K562 (cell line): ENCODE measurements around the gene RFLNA. TPM values are rescaled to one million over a fixed set of nuclear protein-coding genes. Genes with fewer than 3 reads are reported as not detected.

Experiments
- ATAC-seq: fragments of 200-7000 bp; cut with Tn5 transposase; 3 replicates; pipeline ENCODE4 v1.9.1; 2020; ENCODE audit warnings: moderate library complexity
- BruUV-seq: library from RNA; stranded (reverse); fragments of 400-500 nt; replicated peaks from 2 replicates; lab custom pipeline; 2021; lab: Mats Ljungman, UMichigan
- CTCF ChIA-PET: fragments of 300-600 bp; formaldehyde crosslinking; extraction: SDS; loops from one replicate; lab custom pipeline; 2021; ENCODE audit warnings: low intra/inter-chr PET ratio; lab: Yijun Ruan, JAX
- POLR2A ChIA-PET: fragments of 300-600, 350-650 bp; sonication (Branson Sonifier 250); formaldehyde crosslinking; extraction: SDS; loops from one replicate; lab custom pipeline; 2021; ENCODE audit warnings: antibody characterized with exemption, inconsistent platforms; lab: Yijun Ruan, JAX
- DNase-seq, 4 experiments: peaks; one replicate each; pipeline versions ENCODE4 v3.0.0 to v3.0.0-alpha.2; 2011 to 2018; ENCODE audit warnings: low spot score in 3 of 4, mixed read lengths in 3 of 4; ENCODE audit errors: extremely low read depth in 1 of 4
- FAIRE-seq: peaks from 2 replicates; lab custom pipeline; 2011; peaks lifted over from hg19 to GRCh38; lab: Jason Lieb, UNC
- H2AFZ ChIP-seq: 2 replicates; pipeline ENCODE4 v1.6.0; 2011; ENCODE audit warnings: low read depth, low read length, control low read depth, inconsistent platforms
- H3K27ac ChIP-seq: fragments of 200-600 bp; 3 replicates; pipeline ENCODE4 v1.8.0; 2011; ENCODE audit warnings: low read depth, mild to moderate bottlenecking, control low read depth, inconsistent platforms, low read length, moderate library complexity, mixed read lengths; ENCODE audit errors: extremely low read depth
- H3K27me3 ChIP-seq, 2 experiments: fragments of 300-600 bp in 1 of 2; 2 replicates in 1 of 2; 3 replicates in 1 of 2; pipeline versions ENCODE4 v1.6.0 to v1.8.0; 2011; ENCODE audit warnings: inconsistent platforms in 2 of 2, low read length in 2 of 2, mild to moderate bottlenecking in 1 of 2, mixed read lengths in 1 of 2, moderate library complexity in 1 of 2; ENCODE audit not compliant: control insufficient read depth in 2 of 2, insufficient read depth in 2 of 2
- H3K36me3 ChIP-seq: fragments of 300-600 bp; 3 replicates; pipeline ENCODE4 v1.8.0; 2011; ENCODE audit warnings: mild to moderate bottlenecking, low read length, inconsistent platforms; ENCODE audit not compliant: control insufficient read depth, insufficient read depth
- H3K4me1 ChIP-seq, 2 experiments: fragments of 200-600 bp in 1 of 2; replicated peaks in 1 of 2; 2 replicates in 1 of 2; 3 replicates in 1 of 2; pipeline versions ENCODE4 v1.5.1 to v1.8.0; 2011; ENCODE audit warnings: inconsistent platforms in 2 of 2, low read length in 2 of 2, mild to moderate bottlenecking in 1 of 2, mixed read lengths in 1 of 2, moderate library complexity in 1 of 2; ENCODE audit not compliant: control insufficient read depth in 2 of 2, insufficient read depth in 2 of 2
- H3K4me2 ChIP-seq: 2 replicates; pipeline ENCODE4 v1.6.1; 2011; ENCODE audit warnings: low read length, control low read depth, inconsistent platforms, mixed read lengths; ENCODE audit not compliant: insufficient read depth
- H3K4me3 ChIP-seq: fragments of 200-600 bp; sonication (generic), shearing (Covaris generic); 2 replicates; pipeline ENCODE4 v1.5.1; 2016; ENCODE audit warnings: control low read depth, inconsistent platforms
- H3K79me2 ChIP-seq: fragments of 200-600 bp; 3 replicates; pipeline ENCODE4 v1.8.0; 2011; ENCODE audit warnings: low read length, inconsistent platforms; ENCODE audit not compliant: control insufficient read depth, insufficient read depth
- H3K9ac ChIP-seq, 2 experiments: 2 replicates each; pipeline versions ENCODE4 v1.6.0 to v1.6.1; 2011; ENCODE audit warnings: low read depth in 2 of 2, low read length in 2 of 2, control low read depth in 1 of 2, inconsistent platforms in 1 of 2, mild to moderate bottlenecking in 1 of 2, mixed read lengths in 1 of 2; ENCODE audit not compliant: insufficient read depth in 1 of 2
- H3K9me1 ChIP-seq: one replicate; pipeline ENCODE4 v1.6.0; 2011; ENCODE audit warnings: inconsistent platforms, mild to moderate bottlenecking, low read length, moderate library complexity; ENCODE audit not compliant: control insufficient read depth, insufficient read depth
- H3K9me3 ChIP-seq: replicated peaks from 2 replicates; pipeline ENCODE4 v1.5.1; 2011; ENCODE audit warnings: low read depth, low read length, inconsistent platforms; ENCODE audit not compliant: control insufficient read depth, insufficient read depth
- H4K20me1 ChIP-seq: replicated peaks from 2 replicates; pipeline ENCODE4 v1.6.1; 2011; ENCODE audit warnings: low read length, inconsistent platforms, mixed read lengths; ENCODE audit not compliant: control insufficient read depth, insufficient read depth
- ARHGAP35 ChIP-seq: fragments of 450-650 bp; IDR thresholded peaks from 2 replicates; pipeline ENCODE4 v1.6.1; 2018; ENCODE audit not compliant: partially characterized antibody
- ARID4B ChIP-seq: sonication (generic); formaldehyde crosslinking; IDR thresholded peaks from 2 replicates; pipeline ENCODE4 v1.8.0; 2022; ENCODE audit warnings: mild to moderate bottlenecking, missing genetic modification reagents
- C11orf30 ChIP-seq: fragments of 450-650 bp; IDR thresholded peaks from 2 replicates; pipeline ENCODE4 v1.6.1; 2016; ENCODE audit warnings: low read depth, mild to moderate bottlenecking
- DACH1 ChIP-seq: fragments of 450-650 bp; IDR thresholded peaks from 2 replicates; pipeline ENCODE4 v1.6.1; 2018; ENCODE audit not compliant: partially characterized antibody
- EP400 ChIP-seq: fragments of 450-650 bp; IDR thresholded peaks from 2 replicates; pipeline ENCODE4 v1.6.1; 2017; ENCODE audit warnings: antibody characterized with exemption, mild to moderate bottlenecking, moderate library complexity
- GATAD2A ChIP-seq: fragments of 450-650 bp; IDR thresholded peaks from 2 replicates; pipeline ENCODE4 v1.6.1; 2017
- NCOA2 ChIP-seq, 2 experiments: fragments of 450-650 bp; IDR thresholded peaks; 2 replicates each; pipeline ENCODE4 v1.6.1; 2018; ENCODE audit warnings: mild to moderate bottlenecking in 2 of 2, moderate library complexity in 1 of 2; ENCODE audit not compliant: partially characterized antibody in 2 of 2
- NFIC ChIP-seq: fragments of 450-650 bp; IDR thresholded peaks from 2 replicates; pipeline ENCODE4 v1.6.1; 2017; ENCODE audit warnings: mild to moderate bottlenecking, inconsistent platforms
- RFX1 ChIP-seq: fragments of 450-650 bp; IDR thresholded peaks from 2 replicates; pipeline ENCODE4 v1.6.1; 2016; ENCODE audit warnings: mild to moderate bottlenecking, moderate library complexity
- ZEB2 ChIP-seq: fragments of 450-650 bp; IDR thresholded peaks from 2 replicates; pipeline ENCODE4 v1.6.1; 2016
- ZNF518B ChIP-seq: fragments of 250-450 bp; sonication (Bioruptor Pico); IDR thresholded peaks from 2 replicates; pipeline ENCODE4 v1.5.0; 2021; ENCODE audit warnings: mild to moderate bottlenecking, moderate library complexity
- ZNF668 ChIP-seq: fragments of 250-450 bp; sonication (Bioruptor Pico); IDR thresholded peaks from 2 replicates; pipeline ENCODE4 v1.8.0; 2022; ENCODE audit warnings: mild to moderate bottlenecking, inconsistent platforms
- WGBS: fragments of 100-300 bp; shearing (Covaris generic); methylation state at CpG from one replicate; pipeline ENCODE4 v1.1.6; 2016; ENCODE audit warnings: low coverage, mixed read lengths; ENCODE audit not compliant: insufficient coverage; ENCODE audit errors: missing lambda C conversion rate; 5-methylcytosine and 5-hydroxymethylcytosine counted together
- in situ Hi-C: fragments of 300-500 bp; cut with MboI; formaldehyde crosslinking; loops from 4 replicates; pipeline ENCODE4 v1.15.0; 2018; ENCODE audit warnings: inconsistent platforms, mixed read lengths
- intact Hi-C: fragments of 100-400 bp; cut with micrococcal nuclease; formaldehyde crosslinking; loops from 2 replicates; pipeline ENCODE4 v1.14.2; 2022
- polyA plus RNA-seq, 8 experiments: library from polyadenylated mRNA; depleted of rRNA in 4 of 8; stranded (reverse) in 5 of 8; unstranded in 3 of 8; fragments of >200 nt; fragmentation: Nextera tagmentation in 2 of 8; fragmentation: Illumina TruSeq in 1 of 8; extraction: Ambion mirVana in 2 of 8; extraction: Trizol in 1 of 8; gene quantifications; 2 replicates each; pipeline versions ENCODE4 v1.2.1 to v1.2.3, GENCODE V29; 2011 to 2014; ENCODE audit warnings: inconsistent platforms in 1 of 8, missing spikeins in 1 of 8
- total RNA-seq, 7 experiments: library from RNA; depleted of rRNA in 6 of 7; stranded (reverse); fragments of >200 nt in 6 of 7; fragmentation: Illumina TruSeq in 2 of 7; extraction: Trizol in 2 of 7; gene quantifications; 2 replicates each; pipeline versions ENCODE4 v1.2.1 to v1.2.3, GENCODE V29; 2011 to 2021; ENCODE audit warnings: low replicate concordance in 1 of 7
- TF ChIP-seq, protein P1 (sequence below), 2 experiments: fragments of 450-650 bp in 1 of 2; sonication (generic) in 1 of 2; formaldehyde crosslinking in 1 of 2; IDR thresholded peaks in 1 of 2; conservative IDR thresholded peaks in 1 of 2; 2 replicates each; pipeline versions ENCODE4 v1.6.1 to v1.8.1; 2016 to 2023; ENCODE audit warnings: mild to moderate bottlenecking in 2 of 2, moderate library complexity in 2 of 2, inconsistent platforms in 1 of 2, missing genetic modification reagents in 1 of 2

Gene RFLNA
- total and polyA plus RNA-seq, 9 of the 15 experiments (the other 6 are each of a cell fraction or from before 2014, with no cell fraction given): not detected

DNA sequence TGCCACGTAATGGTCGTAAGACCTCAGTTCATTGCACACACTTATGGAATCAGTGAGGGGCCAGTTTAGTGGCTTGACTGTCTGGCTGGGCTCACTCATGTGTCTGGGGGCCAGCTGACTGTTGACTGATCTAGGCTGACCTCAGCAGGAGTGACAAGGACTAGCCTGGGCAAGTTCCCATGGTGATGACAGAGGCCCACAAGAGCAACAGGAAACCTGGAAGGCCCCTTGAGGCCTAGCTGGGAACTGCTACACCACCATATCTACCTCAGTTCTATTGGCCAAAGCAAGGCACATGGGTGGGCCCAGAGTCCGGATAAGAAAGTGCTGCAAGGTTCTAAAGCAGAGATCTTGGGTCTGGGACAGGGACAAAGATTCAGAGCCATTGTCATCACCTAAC lies 21.3 kb upstream of the RFLNA start (continued):
- peak; percentile 89 for TF ChIP-seq RFX1

DNA sequence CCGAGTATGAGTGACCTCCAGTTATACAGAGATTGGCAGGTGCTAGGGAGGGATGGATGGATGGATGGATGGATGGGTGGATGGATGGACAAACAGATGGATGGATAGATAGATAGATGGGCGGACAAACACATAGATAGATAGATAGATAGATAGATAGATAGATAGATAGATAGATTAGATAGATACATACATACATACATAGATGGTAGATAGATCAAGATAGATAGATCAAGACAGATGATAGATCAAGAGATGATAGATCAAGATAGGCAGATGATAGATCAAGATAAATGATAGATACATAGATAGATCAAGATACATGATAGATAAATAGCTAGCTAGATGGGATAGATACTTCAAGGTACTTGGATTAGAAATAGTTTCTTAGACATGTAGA lies 18.6 kb upstream of the RFLNA start:
- intact Hi-C loops: no loop called here
- no peak for TF ChIP-seq ZNF668 (CRISPR knock-in tag)
- no peak for TF ChIP-seq ZEB2
- TF ChIP-seq, protein P1, sequence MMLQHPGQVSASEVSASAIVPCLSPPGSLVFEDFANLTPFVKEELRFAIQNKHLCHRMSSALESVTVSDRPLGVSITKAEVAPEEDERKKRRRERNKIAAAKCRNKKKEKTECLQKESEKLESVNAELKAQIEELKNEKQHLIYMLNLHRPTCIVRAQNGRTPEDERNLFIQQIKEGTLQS (IDR thresholded peaks at IDR 0.05): no peak
- TF ChIP-seq, protein P1 (CRISPR knock-in tag; conservative IDR thresholded peaks at IDR 0.05): no peak
- no peak for TF ChIP-seq ARID4B (CRISPR knock-in tag)
- no peak for TF ChIP-seq NCOA2 (IDR thresholded peaks at IDR 0.05; ENCODE audit: partially characterized antibody in 2 of 2)
- no peak for TF ChIP-seq C11orf30
- TF ChIP-seq DACH1: peak; percentile 96
- TF ChIP-seq ZNF518B (CRISPR knock-in tag): no peak
- peak; percentile 26; the same call in 1 of the 2 replicates for TF ChIP-seq NFIC
- TF ChIP-seq GATAD2A: 0 out of 2 replicates have a peak, but pooled peaks have one; percentile 33
- TF ChIP-seq EP400: no peak
- no peak for TF ChIP-seq ARHGAP35

More for the DNA sequence above, 18.6 kb upstream of the RFLNA start:
- Histone ChIP-seq H3K27me3 (peaks cover 26 to 53% of the 10 kb centered on the region in 2 experiments), H3K9me3 (no peaks in the 10 kb centered on the region), H3K9me1 (no peaks in the 10 kb centered on the region), H3K4me3 (no peak overlapping the region), H3K4me2 (no peak overlapping the region), H3K9ac (no peak overlapping the region), H2AFZ (no peak overlapping the region), H3K4me1 (peaks cover 0 to 2% of the 10 kb centered on the region in 2 experiments; a peak in 2 of 5 replicates), H3K79me2 (no peaks in the 10 kb centered on the region), H3K36me3 (no peaks in the 10 kb centered on the region), H4K20me1 (no peaks in the 10 kb centered on the region), H3K27ac (no peak overlapping the region)
- no peak for ATAC-seq
- ChIA-PET POLR2A (interaction anchor here (1.6 kb wide), 1 partner anchor 634 kb away, joined by 4 read pairs; no protein-coding TSS in a partner anchor), CTCF (no interaction called here)
- in situ Hi-C loops: no loop called here
- no peak for DNase-seq
- BruUV-seq: no TSS peak
- no peak for FAIRE-seq
- WGBS: 7% methylated on average over 2 of the region's 2 CpGs
